Germinal center (tissue), 1 donor: Measurements from ENCODE around the gene KCNK2.

ENCODE experiments used
- DNase-seq: peaks from one replicate; pipeline ENCODE4 v3.0.0; 2012; ENCODE audit warnings: mixed read lengths, low spot score

The KCNK2 gene

GRCh38 chr1:215256936-215257679 lies 174.6 kb downstream of the KCNK2 start:
- DNase-seq = no peak

- DNase-seq = no peak
These were observed 178.2 kb downstream of the KCNK2 start for GRCh38 chr1:215260711-215261110.

- no peak for DNase-seq
These were observed 179.6 kb downstream of the KCNK2 start for GRCh38 chr1:215262106-215262505.

- no peak for DNase-seq
These were observed 181.1 kb downstream of the KCNK2 start for GRCh38 chr1:215263636-215264035.

GRCh38 chr1:215264649-215265048 lies 182.1 kb downstream of the KCNK2 start:
- DNase-seq = no peak

- DNase-seq = no peak
These were observed 185.0 kb downstream of the KCNK2 start for GRCh38 chr1:215267495-215267894.

- no peak for DNase-seq
These were observed 187.4 kb downstream of the KCNK2 start for GRCh38 chr1:215269955-215270354.

GRCh38 chr1:215273838-215274516 lies 191.4 kb downstream of the KCNK2 start:
- DNase-seq = no peak

- no peak for DNase-seq
These were observed 194.0 kb downstream of the KCNK2 start for GRCh38 chr1:215276582-215276981.

- no peak for DNase-seq
These were observed 195.0 kb downstream of the KCNK2 start for GRCh38 chr1:215277532-215277931.

- no peak for DNase-seq
These were observed 197.1 kb downstream of the KCNK2 start for GRCh38 chr1:215279682-215280081.

- no peak for DNase-seq
These were observed 200.0 kb downstream of the KCNK2 start for GRCh38 chr1:215282557-215282956.

GRCh38 chr1:215285013-215285800 lies 202.7 kb downstream of the KCNK2 start:
- no peak for DNase-seq
